NCI-H1930 (cell line): ENCODE results near the gene BBS2.
A peak's percentile ranks its signal among the peaks of the same experiment; 100 is the strongest.
"Not testable (repeated sequence)": the region's sequence is repeated elsewhere in the genome, so short reads cannot be mapped to it uniquely, and the experiment has no call there.

ENCODE experiments used
- DNase-seq, 2 experiments: peaks; one replicate each; lab custom pipeline; 2025; lab: John Stamatoyannopoulos, UW

The BBS2 gene

DNA sequence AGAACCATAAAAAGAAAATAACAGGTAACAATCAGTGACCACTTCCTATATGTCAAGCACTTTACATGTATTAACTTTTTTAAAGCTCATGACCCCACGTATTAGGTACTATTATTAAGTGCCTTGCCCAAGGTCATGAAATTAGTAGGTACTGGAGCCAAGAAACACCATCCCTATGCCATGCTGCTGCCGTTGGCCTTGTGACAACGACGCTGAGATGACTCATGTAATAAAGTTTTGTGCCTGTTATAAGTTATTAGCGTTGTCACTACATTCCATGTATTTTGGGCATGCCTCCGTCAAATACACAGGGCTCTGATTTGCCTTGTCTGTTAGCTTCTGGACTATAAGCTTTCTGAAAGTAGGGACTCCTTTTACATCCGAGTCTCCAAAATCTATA lies 1.4 kb downstream of the BBS2 start:
- DNase-seq: no peak

DNA sequence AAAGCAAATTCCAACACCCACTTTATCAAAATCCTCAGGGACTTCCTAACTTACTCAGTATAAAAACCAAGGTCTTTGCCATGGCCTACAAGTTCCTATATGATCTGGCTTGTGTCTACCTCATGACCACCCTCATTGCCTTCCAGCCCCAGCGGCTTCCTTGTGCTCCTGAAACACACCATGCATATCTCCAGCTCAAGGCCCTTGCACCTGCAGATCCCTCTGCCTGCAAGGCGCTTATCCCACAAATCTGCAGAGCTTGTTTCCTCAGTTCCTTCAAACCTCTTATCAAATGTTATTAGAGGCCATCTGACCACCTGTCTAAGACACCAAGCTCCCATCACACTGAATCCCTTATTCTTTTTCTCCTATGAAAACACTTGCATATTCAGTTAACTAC lies 2.6 kb downstream of the BBS2 start:
- DNase-seq: no peak

DNA sequence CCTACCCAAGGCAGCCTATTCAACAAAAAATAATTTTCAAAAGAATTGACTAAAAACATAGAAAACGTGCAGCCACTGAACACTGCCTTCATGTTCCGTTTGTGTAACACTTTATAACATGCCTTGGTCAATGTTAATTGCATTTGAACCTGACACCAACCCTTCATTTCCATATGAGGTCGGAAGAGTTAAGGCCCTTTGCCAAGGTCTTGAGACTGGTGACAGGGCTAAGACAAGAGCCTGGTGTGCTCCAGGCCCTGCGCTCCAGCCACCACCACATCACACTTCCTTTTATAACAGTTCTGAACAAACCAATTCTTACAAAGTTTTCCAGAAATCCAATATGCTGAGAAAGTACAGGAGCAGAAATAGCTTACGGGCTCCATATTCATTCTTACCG lies 4.2 kb downstream of the BBS2 start:
- DNase-seq: no peak

DNA sequence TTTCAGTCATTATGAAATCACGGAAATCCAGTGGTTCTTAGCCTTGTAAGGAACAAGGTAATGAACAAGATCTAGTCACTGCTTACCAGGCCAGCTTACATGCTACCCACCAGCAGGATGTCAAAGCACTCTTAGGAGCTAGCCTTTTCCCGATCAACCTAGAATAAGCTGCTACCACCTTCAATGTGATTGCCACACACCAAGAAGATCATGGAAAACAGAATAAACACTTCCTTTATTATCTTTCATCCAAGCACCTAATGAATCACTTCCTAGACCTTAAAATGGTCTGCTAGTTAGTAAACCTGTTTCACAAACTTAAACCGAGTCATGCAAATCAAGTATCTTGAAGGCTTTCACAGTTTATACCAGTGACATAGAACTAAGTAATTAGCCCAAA lies 5.0 kb downstream of the BBS2 start:
- DNase-seq: no peak

DNA sequence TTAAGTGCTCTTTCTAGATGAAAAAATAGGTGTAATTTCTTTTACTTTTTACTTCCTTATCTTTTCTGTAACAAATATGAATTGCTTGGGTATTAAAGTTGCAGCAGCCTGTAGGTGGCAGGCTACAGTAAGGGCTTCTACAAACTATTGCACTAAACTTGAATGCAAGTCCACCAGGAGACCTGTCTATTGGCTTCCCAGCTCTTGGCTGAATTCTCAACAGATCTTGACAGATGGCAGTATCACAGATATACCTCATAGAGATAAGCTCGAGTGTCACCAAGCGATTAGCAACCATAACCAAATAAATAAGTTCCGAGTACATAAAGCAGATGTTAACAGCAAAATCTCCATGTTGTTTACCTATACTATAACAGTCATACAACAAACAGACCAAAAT lies 5.9 kb downstream of the BBS2 start:
- no peak for DNase-seq

DNA sequence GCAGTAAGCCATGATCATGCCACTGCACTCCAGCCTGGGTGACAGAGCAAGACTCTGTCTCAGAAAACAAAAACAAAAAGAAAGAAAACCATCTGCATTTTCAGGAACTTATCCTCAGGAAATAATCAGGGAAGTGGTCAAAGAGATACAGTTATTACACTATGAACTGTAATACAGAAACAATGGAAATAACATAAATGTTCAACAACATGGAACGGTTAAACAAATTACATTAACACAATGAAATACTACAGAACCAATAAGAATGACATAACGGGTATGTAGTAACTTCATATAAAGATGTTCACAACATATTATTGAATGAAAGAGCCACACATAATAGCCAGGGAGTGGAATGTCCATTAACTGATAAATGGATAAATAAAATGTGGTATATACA lies 6.7 kb downstream of the BBS2 start:
- no peak for DNase-seq

DNA sequence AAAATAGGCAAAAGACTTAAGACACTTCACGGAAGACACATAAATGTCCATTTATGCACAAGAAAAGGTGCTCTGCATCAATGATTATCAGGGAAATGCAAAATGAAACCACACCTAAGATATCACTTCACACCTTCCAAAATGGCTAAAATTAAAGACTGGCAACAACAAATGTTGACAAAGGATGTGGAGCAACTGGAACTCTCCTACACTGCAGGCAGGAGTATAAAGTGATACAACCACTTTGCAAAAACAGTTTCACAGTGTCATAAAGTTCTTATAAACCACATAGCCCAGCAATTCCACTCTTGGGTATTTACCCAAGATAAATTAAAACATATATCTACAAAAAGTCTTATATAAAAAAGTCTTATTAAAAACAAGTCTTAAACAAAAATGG lies 7.8 kb downstream of the BBS2 start:
- no peak for DNase-seq

DNA sequence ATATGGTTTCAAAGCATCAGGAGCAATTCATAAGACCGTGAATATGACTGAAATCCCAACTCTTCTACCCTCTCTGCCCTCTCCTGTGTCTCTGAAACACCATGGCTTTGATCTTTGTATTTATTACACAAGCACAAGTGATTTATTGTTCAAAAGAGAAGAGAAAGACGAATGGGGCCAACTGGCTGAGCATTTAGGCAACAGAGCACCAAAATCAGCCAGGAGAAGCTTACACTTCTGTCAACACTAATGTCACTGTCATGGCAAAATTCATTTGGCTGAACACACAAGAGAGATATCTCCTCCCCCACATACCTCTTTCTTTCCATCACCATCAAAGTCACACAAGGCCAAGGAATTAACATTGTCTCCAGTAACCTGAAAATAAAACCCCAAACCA lies 9.3 kb downstream of the BBS2 start:
- DNase-seq: no peak

DNA sequence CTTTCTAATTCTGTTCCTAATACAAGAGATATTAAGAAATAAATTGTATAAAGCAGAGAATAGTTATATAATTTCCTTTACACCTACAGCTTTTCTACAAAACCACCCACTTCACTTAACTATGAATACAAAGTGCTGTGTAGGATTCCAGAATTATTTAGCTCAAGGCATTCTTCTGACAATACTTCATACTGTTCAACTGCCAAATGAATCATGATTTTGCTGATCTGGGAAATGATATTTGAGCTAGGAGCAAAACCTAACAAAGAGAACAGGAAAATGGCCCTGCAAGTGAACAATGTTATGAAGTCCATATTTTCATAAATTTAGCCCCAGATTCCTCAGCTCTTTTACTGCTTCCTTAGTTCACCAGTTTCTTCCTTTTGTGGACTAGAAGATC lies 12.9 kb downstream of the BBS2 start:
- DNase-seq: no peak

DNA sequence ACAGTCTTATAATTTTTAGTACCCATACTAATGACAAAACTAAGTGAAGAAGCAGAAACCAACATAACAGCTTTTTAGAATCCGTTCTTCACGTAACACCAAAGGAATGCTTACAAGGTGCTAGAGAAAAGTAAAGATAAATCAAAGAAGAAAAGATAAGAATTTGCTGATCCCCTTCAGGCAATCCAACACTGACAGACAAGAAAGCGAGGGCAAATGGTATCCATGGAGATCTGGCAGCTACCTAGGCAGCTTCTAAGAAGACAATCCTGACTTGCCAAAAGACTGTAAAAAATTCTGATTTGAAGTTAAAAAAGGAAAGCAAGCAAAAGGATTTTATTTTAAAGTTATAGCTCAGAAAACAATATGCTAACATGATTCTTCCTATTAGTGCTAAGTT lies 14.6 kb downstream of the BBS2 start:
- DNase-seq: no peak

DNA sequence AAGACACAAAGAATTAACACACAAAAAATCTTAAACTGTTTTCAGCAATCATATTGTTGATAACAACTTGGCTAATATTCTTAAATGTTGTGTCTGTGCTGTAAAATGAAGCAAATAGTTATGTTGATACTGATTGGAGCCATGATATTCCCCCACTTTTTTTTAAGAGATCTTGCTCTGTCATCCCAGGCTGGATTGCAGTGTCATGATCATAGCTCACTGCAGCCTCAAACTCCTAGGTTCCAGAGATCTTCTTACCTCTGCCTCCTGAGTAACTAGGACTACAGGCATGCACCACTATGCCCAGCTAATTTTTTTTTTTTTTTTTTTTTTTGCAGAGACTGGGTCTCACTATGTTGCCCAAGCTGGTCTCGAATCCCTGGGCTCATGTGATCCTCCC lies 26.0 kb downstream of the BBS2 start:
- DNase-seq: no peak

DNA sequence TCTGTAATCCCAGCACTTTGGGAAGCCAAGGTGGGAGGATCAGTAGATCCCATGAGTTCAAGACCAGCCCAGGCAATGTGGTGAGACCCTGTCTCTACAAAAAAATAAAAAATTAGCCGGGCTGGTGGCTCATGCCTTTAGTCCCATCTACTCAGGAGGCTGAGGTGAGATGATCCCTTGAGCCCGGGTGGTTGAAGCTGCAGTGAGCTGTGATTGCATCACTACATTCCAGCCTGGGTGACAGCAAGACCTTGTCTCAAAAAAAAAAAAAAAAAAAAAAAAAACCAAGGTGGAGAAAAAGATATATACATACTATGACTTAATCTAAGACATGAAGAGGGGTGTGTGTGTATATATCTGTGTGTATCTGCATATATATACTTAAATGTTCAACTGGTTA lies 26.7 kb downstream of the BBS2 start:
- DNase-seq: no peak

DNA sequence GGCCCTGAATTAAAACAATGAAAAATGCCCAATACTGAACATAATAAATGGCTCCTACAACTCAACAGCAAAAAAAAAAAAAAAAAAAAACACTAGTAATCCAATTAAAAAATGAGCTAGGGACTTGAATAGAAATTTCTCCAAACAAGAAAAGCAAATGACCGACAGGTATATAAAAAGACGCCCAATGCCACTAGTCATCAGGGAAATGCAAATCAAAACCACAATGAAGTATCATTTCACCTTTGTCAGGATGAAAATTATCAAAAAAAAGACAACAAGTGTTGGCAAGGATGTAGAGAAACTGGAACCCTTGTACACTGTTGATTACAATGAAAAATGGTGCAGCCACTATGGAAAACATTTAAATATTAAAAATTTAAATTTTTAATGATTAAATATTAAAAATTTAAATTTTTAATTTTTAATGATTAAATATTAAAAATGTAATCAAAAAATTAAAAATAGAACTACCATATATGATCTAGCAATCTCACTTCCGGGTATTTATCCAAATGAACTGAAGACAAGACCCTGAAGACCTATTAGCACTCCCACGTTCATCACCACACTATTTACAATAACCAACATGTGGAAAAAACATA lies 28.1 kb downstream of the BBS2 start:
- no peak for DNase-seq

DNA sequence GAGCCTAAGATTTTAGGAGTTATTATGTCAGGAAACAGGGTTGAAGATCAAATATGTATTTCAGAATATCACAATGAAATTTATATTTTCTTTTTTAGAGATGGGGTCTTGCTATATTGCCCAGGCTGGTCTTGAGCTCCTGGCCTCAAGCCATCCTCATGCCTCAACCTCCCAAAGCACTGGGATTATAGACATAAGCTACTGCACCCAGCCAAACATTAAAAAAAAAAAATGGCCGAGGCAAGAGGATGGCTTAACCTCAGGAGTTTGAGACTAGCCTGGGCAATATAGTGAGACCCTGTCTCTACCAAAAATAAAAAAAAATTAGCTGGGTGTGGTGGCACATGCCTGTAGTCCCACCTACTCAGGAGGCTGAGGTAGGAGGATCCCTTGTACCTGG lies 31.0 kb downstream of the BBS2 start:
- not testable (repeated sequence) for DNase-seq

DNA sequence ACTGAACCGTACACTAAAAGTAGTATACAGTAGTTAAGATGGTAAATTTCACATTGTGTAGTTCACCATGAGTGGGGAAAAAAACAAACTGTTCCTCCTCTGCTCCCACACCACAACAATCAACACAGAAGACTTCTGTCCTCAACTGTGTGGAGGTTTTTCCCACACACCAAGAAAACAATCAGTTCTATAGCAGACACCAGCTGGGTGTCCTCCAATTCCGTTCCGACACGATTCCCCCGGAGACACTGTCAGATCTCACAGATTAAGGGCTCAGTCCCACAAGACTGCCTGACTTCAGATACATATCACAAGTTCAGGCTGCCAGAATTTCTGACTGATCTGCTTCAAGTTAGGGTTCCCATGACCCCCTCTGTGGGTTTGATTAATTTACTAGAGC lies 31.8 kb downstream of the BBS2 start:
- DNase-seq: no peak

DNA sequence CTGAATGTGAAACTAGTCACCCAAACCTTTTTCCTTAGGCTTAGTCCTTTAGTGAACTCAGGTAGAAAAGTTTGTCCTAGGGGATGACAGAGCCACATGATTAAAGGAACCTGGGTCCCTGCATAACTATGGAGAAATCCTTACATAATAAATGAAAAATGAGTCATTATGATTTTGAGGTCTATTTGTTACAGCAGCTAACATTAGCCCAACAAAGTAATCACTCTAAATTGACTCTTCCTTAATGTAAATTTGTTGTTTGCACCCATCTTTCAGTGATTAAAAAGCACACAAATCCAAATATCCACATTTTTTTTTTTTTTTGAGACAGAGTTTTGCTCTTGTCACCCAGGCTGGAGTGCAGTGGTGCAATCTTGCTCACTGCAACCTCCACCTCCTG lies 36.4 kb downstream of the BBS2 start:
- no peak for DNase-seq

DNA sequence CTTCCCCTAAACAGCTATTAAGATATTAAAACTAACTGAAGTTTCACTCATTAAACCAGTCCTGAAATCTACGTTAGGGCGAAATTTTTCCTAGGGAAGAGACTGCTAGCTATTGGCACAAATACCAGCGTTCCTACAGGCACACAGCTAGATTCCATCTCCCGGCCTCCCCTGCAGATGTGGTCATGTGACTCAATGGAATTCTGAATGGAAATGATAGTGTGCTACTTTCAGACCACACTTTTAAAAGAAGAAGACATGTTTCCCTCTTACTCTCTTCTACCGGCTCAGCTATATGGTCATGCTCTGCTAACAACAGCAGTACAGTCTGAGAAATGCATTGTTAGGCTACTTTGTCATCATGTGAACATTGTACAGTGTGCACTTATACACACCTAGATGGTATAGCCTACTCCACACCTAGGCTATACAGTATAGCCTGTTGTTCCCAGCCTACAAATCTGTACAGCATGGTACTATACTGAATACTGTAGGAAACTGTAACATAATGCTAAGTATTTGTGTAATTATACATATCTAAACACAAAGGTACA lies 37.1 kb downstream of the BBS2 start:
- DNase-seq: no peak

DNA sequence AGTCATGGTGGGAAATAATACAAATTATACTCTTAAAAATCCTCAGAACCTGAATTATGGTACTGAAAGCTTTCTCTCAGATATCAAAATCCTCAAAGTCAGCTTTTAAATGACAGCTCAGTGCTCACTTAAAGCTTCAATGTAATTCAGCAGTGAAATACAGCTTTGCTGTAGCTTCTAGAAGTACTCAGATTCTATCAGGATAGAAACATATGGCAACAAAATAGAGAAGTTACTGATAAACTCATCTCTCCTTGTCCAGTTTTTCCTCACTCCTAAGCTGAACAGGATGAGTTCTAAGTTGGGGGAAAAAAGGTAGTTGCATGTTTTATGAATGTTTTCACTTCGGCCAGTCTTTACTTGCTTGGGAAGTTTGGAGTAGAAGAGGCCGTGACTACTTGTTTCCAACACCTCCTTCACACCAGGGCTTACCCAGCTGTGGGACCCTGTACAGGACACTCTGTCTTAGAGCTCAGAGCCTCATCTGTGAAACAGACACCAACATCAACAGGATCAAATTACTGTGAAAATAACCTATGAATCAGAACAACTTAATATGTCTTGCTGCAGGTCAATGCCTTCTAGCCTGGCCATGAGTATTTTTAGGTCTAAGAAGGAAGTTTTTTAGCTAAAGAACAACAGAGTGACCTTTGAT lies 38.2 kb downstream of the BBS2 start:
- no peak for DNase-seq

DNA sequence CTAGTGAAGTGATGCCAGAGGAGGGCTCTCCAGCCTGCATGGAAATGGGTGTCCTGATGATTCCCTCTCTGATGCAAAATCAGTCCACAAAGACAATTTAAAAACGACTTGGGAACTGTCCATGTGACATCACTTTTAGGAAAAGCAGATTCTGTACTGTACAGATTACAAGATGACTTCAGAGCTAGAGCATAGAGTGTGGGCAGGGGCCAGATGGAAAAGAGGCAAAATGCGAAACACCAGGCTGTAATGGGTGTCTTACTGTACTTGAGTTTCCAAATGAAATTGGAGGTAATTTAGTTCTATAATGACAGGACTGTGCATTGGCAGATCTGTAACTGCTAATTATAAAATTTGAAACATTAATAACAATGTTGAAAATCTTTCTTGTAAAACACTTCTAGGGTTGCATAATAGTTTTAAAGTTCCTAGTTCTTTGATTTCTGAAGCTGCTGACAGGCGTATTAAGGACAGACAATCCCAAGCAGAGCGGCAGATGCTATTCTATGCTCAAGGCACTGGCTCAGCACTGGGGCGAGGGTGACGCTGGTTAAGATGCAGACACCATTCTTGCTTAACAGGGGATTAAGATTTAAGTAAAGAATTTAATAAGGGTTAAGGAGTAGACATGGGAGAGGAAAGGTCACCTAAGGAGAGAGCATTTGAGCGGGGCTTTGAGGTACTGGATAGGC lies 38.9 kb downstream of the BBS2 start:
- no peak for DNase-seq

DNA sequence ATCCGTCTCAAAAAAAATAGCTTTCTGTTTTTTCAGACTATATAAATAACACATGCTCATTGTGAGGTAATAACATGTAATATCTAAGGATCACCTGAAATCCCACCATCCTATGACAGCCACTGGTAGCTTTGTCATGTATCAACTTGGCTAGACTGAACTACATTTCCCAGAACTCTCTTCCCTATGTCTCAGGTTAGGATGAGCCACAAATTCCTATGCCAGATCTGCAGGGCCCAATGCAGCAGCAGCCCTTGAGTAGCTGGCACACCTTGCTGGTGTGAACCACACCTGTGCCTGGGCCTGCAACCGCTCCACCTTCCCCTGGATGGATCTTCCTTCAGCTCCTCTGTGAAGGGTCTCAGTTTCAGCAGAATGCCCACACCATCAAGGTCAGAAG lies 40.4 kb downstream of the BBS2 start:
- DNase-seq: no peak

DNA sequence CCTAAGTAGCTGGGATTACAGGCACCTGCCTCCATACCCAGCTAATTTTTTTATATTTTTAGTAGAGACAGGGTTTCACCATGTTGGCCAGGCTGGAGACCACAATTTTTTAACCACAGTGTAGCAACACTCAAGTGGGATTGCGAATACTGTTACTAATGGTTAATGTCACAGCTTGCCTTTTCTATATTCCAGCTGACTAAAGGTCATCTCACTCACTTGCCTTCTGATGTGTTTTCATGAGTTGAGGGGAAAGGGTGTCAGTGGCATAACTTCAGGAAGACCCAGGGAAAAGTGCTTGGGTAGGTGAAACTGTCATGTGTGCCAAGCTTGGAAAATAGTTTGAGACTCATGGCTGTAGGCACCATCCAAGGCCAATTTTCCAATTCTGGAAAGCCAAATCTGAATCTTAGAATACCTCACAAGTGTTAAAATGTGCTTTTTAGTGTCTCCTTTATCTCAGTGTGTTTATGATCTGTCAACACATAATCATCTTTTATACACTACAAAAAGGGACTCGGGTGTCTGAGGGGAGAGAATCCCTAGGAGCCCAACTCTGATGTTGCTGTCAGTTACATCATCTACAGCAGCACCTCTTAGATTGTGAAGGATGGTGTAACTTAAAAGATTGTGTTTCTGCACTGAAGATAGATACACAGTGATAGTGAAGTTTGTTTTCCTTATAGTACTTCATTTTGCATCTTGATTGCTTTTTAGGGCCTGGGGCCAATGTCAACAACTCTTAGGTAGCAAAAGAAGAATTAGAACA lies 41.4 kb downstream of the BBS2 start:
- peak in 1 of 2 experiments; percentile 30 for DNase-seq

DNA sequence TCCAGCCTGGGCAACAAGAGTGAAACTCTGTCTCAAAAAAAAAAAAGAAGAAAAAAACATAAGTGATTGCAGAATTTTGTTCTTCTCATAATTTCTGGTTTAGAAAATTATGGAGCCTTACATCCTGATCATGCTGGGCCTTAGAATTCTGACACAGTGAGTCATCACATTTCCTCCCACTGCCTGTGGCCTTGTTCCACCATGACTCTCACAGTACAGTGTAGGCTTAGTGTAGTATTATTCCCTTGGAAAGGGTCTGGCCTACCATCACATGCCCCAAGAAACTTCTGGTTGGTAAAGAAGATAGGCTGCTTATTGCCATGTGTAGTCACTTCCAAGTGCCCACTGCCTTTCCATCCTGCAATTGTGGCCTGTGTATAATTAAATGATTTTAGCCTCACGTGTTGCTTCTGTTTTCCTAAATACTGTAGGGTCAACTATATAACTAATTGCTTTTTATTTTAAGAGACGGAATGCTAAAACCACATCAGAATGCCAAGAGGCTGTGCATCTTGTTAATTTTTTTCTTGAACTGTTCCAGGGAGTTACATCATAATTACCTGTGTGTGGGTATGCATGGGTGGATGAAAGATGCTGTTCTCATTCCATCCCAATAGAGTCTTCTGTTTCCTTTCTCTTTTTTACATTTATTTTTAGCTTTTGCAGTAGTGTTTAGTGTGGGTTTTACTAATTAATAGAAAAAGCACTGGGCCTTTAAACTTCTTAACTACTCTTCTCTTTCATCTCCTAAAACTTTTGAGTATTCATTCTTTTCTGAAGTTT lies 42.5 kb downstream of the BBS2 start:
- DNase-seq: no peak
